HG03135 (cell line): ENCODE data around the gene NAALADL2.

ENCODE experiments used
- ATAC-seq: cut with Tn5 transposase; IDR thresholded peaks from one replicate; pipeline ENCODE4 v1.9.1; 2021; ENCODE audit warnings: mild to moderate bottlenecking, moderate library complexity; ENCODE audit not compliant: unreplicated experiment

Gene NAALADL2

DNA sequence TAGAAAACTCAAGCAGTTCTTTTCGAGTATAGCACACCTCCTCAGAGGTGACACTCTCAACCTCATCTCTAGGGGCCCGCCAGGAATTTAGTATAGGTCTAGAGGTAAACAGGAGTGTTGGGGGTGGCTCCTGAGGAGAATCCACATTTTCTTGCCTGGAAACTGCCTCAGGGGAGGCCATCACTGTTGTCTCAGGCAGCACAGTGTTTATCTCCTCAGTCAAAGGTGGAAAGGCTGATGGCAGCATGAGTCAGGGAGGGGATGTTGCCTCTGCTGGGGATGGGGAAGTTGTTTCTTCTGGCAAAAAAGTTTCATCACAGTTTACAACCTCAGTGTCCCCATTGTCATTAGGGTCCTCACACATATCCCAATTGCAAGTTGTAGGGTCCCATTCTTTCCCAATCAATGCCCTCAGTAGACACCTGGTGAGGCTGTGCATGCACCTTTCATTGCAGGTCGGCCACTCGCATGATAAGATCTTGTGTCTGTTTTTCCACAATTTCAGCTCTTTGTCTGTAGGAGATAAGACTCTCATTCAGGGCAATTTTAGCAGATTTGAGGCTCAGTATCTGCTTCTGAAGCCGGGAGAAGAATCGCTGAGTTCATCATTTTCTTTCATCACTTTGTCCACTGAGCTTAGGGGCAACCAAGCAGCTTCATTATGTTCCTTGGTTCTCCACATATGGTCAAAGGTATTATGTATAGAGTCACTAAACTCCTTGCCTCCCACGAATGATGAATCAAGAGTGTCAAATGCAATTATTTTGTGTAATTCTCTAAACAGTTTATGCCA, 25.8 kb downstream of the NAALADL2 start:
- no peak for ATAC-seq

DNA sequence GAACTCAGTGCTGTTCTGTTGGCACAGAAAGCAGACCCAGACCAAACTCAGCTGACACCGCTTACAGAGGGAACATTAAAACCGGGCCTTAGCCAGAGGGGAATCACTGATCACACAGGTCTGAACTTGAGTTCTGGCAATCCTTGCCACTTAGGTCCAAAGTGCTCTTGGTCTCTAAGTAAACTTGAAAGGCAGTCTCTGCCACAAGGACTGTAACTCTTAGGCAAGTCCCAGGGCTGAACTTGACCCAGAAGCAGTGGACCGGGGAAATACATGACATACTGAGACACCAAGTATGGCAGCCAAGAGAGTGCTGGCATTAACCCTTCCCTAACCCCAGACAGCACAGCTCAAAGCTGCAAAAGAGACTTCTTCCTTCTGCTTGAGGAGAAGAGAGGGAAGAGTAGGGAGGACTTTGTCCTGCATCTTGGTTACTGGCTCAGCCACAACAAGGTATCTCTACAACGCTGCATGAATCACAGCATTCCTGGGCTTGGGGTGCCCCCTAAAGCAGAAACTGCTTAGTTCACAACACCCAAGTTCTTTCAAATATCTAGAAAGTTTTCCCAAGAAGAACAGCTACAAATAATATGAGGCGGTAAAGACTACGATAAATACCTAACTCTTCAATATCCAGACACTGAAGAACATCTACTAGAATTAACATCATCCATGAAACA, 32.5 kb downstream of the NAALADL2 start:
- no peak for ATAC-seq

DNA sequence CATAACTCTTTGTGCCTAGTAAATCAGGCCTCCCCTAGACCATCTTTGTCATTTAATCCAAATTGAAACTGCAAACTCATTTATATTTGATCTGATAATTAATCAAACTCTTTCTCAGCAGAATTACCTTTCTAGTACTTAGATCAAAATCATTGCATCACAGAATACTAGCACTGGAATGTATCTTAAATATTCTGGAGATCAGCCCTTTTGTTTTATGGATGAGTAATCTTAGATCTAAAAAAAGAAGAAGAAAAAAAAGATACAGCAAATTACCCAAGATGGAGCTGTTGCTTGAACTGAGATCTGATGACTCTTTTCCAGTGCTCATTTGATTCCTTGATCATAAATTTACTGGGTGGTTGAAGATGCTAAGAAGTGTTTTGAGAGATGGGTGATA, 47.9 kb downstream of the NAALADL2 start:
- no peak for ATAC-seq

DNA sequence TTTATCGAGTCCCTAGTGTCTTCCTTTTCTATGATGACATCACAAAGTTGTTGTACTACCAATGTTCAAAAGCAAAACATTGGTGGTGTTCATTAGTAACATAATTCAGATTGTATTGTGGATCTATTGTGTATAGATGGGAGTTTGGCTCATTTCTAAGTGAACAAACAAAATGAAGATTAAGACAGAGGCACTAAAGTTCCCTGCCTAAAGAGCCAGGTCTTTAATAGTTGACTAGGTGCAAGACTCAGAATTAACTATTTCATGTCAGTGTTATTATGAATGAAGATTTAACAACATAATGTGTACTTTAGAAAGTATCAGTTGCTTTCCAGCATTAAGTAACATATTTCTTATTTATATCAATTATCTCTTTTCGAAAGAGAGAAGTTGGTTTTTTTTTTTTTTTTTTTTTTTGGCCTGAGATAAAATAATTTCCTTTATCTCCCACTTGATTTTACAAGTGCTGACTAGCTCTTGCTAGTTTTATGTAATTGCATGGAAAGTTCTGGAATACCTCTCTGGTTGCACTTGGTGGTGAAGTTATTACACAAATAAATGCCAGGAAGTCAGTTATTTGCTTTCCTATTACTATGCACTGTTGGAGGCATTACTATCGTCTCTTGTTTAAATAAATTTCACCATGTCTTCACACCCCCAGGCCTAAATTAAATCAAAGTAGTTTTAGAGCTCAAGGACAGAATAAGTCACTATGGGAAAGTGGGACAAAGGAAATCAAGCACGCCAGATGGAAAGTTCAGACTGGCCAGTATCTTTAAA, 48.7 kb downstream of the NAALADL2 start:
- ATAC-seq: no peak

DNA sequence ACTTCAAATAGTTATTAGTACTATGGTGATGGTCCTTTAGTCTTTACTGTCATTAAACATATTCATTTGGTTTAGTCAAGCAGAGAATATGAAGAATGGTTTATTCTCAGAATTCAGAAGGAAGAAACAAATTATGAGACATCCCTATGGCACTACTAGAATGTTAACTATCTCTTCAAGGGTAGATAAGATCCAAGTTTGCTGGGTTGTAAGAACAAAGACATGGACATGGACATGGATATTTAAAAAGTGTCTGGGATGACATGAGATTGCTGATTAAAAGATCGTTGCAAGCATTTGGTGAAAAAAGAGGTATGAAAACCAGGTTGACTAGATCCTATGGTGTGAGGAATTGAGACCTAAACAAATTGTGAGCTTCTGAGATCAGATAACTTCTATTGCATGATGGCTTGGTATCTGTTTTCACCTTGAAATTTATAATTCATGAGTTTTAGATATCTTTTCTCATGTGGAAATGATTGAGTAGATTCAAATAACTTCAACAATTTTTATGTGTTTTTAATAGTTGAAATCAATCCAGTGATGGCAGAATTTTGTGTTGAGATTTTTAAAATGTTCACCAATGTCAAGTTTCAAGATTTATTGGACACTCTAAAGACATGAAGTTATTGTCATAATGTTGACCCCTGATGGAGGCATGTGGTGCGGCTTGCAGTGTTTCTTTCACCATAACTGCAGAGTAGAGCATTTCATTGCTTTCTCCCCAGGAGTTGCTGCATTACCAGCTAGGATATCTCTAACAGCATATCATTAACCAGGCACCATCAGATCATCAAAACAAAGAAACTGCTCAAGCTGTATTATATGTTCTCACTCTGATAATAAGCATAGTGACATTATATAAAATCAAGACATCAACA, 72.6 kb downstream of the NAALADL2 start:
- ATAC-seq: no peak

DNA sequence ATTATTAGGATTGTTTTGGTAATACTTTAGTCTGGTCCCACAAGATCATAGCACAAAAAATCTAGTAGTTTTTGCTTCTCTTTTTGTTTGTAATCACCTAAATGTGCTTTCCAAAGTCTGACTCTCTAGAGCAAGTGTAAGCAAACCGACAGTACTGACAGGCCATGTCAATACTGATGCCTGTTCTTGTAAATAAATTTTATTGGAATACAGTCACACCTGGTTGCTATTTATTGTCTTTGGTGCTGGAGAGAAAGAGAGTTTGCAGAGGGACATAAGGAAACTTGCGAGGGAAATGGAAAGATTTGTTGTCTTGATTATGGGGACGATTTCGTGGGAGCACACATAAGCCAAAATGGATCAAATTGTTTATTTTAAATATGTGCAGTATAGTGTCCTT, 77.5 kb downstream of the NAALADL2 start:
- ATAC-seq: no peak

DNA sequence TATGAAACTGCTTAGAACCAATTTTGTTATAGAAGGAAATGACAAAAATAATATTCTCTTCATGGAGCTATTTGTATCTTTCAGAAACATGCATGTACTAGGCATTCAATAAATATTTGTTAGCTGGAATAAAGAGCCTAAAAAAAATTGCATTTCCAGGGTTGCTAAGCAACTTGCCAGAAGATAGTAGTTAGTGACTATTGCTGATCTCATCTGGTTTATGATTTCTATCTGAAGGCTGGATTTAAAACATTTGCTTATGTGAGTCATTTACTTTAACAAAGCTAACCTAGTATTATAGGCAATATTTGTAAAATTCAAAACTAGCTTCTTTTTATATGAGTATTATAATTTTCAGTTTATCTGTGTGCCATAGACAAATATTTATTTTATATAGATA, 78.3 kb downstream of the NAALADL2 start:
- no peak for ATAC-seq

DNA sequence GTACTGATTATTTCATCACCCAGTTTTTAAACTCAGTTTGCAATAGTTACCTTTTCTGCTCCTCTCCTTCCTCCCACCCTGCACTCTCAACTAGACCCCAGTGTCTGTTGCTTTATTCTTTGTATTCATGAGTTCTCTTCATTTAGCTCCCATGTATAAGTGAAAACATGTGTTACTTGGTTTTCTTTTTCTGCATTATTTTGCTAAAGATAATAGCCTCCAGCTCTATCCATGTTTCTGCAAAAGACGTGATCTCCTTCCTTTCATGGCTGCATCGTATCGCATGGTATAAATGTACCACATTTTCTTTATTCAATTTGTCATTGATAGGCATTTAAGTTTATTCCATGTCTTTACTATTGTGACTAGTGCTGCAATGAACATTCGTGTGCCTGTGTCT, 79.0 kb downstream of the NAALADL2 start:
- no peak for ATAC-seq

DNA sequence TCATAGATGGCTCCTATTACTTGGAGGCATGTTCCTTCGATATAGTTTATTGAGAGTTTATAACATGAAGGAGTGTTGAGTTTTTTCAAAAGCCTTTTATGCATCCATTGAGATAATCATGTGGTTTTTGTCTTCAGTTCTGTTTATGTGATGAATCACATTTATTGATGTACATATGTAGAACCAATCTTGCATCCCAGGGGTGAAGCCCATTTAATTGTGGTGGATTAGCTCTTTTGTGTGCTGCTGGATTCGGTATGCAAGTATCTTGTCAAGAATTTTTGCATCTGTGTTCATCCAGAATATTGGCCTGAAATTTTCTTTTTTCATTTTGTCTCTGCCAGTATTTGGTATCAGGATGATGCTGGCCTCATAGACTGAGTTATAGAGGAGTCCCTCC, 81.0 kb downstream of the NAALADL2 start:
- no peak for ATAC-seq

DNA sequence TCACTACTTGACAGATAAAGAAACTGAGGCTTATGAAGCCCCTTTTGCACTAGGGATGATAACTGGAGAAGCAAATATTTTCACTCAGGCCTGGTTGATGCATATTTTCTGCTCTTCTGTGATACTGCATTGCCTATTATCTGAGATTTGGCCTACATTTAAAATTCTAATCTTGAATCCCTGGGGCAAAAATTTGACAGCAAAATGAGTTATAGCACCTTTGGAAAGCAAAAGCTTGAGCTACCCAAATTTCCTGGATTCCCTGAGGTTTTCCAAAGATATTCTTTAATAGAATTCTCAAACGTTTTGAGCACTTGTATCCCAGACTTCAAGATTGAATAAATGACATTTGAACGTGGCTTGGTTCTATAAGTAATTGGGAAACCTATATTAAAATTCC, 86.1 kb downstream of the NAALADL2 start:
- no peak for ATAC-seq

DNA sequence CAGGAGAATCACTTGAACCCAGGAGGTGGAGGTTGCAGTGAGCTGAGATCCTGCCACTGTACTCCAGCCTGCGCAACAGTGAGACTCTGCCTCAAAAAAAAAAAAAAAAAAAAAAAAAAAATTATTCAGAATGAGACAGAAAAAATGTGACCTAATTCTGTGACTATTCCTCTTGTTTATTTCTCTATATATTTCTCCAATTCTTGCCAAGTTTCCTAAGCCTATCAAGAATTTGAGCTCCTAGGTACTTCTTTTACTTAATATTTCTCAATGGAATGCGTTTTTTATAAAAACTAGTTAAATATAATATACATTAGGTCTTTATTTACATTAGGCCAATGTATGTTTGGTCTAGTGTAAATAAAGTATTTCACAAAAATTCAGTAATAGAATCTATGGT, 86.8 kb downstream of the NAALADL2 start:
- no peak for ATAC-seq

DNA sequence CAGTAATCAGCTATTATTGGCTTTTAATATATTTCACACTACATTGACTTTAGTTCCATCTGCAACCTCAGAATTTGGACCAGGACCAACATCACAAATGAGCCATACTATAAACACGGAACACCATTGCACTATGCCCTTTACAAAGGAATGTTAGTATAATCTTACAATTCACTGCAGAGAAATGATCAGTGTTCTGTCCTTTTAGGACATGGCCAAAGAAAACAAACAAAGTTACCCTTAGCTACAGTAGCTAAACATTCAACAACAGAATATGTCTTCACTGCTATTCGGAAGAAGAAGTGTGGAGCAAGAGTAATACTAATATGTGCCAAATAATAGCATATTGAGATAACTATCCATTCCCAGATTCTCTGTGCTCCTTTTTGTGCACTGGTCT, 90.4 kb downstream of the NAALADL2 start:
- ATAC-seq: no peak

DNA sequence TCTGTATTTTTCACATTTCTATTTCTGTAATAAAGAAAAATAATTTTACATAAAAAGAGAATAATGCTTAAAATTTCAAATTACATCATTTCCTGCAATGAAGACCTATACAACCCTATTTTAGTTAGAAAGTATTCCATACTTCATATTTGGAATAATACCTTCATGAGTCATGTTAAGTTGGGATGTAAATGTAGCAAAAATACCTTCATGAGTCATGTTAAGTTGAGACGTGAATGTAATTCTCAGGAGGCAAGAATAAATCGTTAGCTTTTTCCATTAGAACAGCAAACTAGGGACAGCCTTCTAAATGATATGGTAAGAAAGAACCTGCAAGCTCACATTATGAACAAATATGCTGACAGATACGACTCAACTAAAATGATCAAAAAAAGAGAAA, 91.9 kb downstream of the NAALADL2 start:
- ATAC-seq: no peak

DNA sequence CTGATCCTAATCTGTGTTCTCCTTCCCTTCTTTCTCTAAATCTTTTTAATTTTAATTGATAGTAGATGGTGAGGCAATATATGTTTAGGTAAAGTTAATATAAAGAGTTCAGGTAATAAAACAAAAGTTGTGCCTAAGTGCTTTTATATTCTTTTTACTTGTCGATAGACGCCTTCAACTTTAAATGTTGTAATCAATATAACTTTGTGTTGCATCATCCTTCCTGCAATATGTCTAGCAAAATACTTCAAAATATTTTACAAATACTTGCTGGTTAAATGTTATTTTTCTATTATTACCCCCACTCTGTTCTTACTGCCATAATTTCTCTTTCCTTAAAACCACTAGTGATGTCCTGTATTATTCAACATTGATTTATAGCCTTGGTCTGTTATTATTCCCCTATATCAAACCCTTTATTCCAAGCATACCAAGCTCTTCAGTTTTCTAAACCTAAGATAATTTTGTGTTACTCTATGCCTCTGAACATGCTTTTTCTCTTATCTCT, 92.4 kb downstream of the NAALADL2 start:
- ATAC-seq: no peak

DNA sequence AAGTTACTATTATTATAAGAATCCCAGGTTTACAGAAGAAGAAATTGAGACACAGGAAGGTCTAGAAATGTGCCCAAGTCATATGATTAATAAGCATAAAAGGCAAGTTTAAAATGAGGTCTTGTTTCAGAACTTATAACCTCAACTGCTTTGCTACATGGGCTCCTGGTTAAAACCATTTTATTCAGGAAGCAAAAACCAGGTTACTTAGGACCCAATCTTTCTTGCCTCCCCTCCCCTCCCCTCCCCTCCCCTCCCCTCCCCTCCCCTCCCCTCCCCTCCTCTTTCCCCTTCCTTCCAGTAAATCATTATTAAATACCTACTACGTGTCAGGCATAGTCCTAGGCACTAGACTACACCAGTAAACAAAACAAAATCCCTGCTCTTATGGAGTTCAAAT, 93.9 kb downstream of the NAALADL2 start:
- ATAC-seq: no peak

DNA sequence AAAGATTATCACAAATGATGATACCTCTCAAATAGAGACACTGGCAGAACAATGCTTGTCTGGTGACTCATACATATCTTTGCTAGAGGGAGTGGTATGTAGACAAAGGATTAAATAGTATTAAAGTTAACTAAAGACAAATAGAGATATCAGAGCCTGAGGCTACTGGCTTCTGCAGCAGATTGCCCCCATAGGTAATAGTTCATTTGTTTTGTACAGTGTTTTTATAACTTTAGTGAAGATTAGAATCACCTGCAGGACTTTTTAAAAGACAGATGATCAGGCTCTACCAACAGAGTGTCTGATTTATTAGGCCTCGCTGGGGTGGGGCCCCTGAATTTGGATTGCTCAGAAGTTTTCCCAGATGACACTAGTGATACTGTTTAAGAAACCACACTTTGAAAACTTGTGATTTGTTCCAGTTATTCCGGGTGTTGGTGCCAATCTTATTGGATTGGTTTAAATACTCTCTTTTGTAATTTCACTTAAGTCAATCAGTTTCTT, 96.4 kb downstream of the NAALADL2 start:
- ATAC-seq: no peak

DNA sequence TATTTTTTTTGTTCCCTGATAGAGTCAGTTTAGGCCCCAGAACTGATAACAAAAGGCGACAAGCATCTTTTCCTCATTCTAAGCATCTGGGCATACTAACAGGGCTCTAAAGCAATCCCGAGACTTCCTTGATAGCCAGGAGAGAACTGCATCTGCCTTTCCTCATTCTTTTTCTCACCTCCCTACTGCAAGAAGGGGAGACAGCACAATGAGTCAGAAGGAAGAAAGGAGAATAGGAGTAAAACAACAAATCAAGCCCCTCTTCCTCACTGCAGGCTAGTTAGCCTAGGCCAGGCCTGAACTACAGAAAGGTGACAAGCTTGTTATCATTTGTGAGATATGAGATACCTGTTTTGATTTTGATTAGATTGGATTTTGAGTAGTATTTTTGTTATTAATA, 97.9 kb downstream of the NAALADL2 start:
- no peak for ATAC-seq

DNA sequence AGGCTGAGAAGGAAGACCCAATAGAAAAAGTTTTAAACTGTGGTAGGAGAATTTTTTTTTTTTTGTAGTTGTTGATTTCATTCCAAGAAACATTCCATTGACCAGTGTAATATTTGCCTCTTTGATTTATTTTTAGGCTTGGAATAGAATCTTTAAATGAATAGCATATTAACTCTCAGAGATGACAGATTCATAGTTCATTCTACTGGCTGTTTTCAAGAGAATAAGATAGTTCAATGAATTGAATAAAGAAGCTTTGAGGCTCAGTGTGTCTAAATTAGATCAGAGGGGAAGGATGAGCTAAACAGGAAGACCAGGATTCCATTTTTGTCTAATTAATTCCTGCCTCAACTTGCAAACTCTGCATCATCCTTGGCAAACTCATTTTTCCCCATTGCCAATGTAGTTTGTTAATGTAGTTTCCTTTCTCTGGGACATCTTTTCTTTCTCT, 98.4 kb downstream of the NAALADL2 start:
- no peak for ATAC-seq

DNA sequence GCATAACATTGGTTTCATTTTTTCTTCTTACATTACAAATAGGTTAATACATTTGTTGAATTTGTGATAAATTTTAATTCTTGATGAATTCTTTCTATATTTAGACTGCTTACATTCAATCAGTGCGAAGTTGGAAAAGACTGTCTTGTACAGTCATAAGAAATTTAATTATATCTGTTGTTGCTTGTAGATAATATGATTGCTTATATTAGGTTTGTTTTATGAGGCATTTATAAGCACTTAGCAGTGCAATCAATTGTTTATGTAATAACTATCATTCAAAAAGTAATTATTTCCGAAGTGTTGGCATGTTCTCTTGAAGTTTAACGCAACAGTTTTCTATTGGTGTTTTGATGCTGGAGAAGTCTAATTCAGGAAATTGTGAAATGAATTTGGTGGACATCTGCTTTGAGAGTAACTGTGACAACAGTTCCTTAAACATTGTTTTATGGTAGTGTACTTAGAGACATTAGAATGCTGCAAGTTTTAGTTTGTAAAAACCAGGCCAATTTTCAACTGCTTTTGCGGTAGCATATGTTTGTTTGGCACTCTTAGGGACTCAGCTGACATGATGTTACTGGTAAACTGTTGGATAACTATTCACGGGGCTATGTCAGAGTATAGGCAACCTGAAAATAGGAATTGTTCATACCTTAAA, 99.7 kb downstream of the NAALADL2 start:
- ATAC-seq: no peak

DNA sequence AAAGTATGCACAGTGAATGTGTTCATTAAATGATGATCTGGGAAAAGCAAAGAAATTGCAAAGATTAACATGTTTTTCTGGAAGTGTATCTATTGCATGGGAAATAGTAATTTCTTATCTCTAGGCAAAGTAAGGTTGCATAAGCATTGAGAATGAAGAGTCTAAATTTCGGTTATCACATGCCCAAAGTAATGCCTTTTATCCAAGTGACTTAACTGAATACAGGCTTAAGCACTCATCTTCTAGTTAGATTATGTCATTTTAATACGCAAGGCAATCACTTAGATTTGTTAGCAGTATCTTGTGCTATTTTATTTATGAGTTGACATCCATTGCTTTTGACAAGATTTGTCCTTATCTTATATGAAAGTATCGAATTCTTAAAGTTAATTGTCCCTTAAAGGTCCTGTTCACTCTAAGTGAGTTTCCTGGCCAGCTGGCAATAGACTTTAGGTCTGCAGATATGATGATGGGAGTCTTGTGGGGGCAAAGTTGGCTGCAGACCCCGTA, 100.5 kb downstream of the NAALADL2 start:
- no peak for ATAC-seq
